Measurements from ENCODE around the gene POU5F2. TPM values are rescaled to one million over a fixed set of nuclear protein-coding genes. Genes with fewer than 3 reads are reported as not detected.

POU5F2 gene
- total and polyA plus RNA-seq, 2 of the 8 experiments (the other 6 are each of a cell fraction or from before 2014, with no cell fraction given) = 0.06 to 0.08 TPM

GRCh38 chr5:93715761-93716160 lies 25.6 kb downstream of the POU5F2 start:
- H3K4me3 ChIP-seq (ENCODE audit: extremely low read depth in 1 of 4, insufficient read depth in 2 of 4, low read depth in 3 of 4, low read length in 4 of 4) = no peak overlapping the region
- H3K27me3 ChIP-seq (replicated peaks in 1 of 4; ENCODE audit: control insufficient read depth in 3 of 4, extremely low read depth in 1 of 4, insufficient read depth in 3 of 4, low read length in 3 of 4) = no peaks in the 10 kb centered on the region
- no peak overlapping the region for H3K4me2 ChIP-seq (ENCODE audit: insufficient read depth in 1 of 2, low read depth in 2 of 2, low read length in 2 of 2)
- no peaks in the 10 kb centered on the region for H3K23me2 ChIP-seq (ENCODE audit: low read depth, low read length)
- H3K56ac ChIP-seq (replicated peaks; ENCODE audit: insufficient read length, low read depth, low read length) = no peak overlapping the region
- no peak for DNase-seq (ENCODE audit: low read depth in 1 of 2, low spot score in 2 of 2)
- H4K91ac ChIP-seq (replicated peaks; ENCODE audit: insufficient read length, low read length) = no peak overlapping the region
- H3K36me3 ChIP-seq (ENCODE audit: control insufficient read depth in 2 of 4, insufficient read depth in 4 of 4, low read length in 3 of 4) = no peaks in the 10 kb centered on the region
- no peak overlapping the region for H4K8ac ChIP-seq (ENCODE audit: extremely low read depth, insufficient read depth, low read length)
- H3K23ac ChIP-seq (ENCODE audit: insufficient read length) = no peak overlapping the region
- H3K18ac ChIP-seq (ENCODE audit: extremely low read depth, low read length) = no peak overlapping the region
- no peak overlapping the region for H2BK5ac ChIP-seq (ENCODE audit: low read depth, low read length)
- no peak for FAIRE-seq
- H3K79me2 ChIP-seq (ENCODE audit: control insufficient read depth in 1 of 2, insufficient read depth in 2 of 2, low read length in 2 of 2) = no peaks in the 10 kb centered on the region
- H2AK5ac ChIP-seq (ENCODE audit: low read depth, low read length) = no peak overlapping the region
- H4K5ac ChIP-seq (ENCODE audit: insufficient read length, low read depth, low read length) = no peak overlapping the region
- H2BK20ac ChIP-seq (ENCODE audit: low read length) = no peak overlapping the region
- no peaks in the 10 kb centered on the region for H3K79me1 ChIP-seq (ENCODE audit: low read depth, low read length)
- no peak overlapping the region for H3K14ac ChIP-seq (ENCODE audit: insufficient read length)
- no peak overlapping the region for H2BK12ac ChIP-seq (ENCODE audit: low read depth, low read length)
- no peaks in the 10 kb centered on the region for H4K20me1 ChIP-seq (replicated peaks in 1 of 2; ENCODE audit: control insufficient read depth in 1 of 2, insufficient read depth in 2 of 2, low read length in 2 of 2)
- no peaks in the 10 kb centered on the region for H3K4me1 ChIP-seq (replicated peaks in 1 of 4; ENCODE audit: control insufficient read depth in 3 of 4, insufficient read depth in 4 of 4, low read length in 3 of 4)
- H2BK15ac ChIP-seq (ENCODE audit: low read length) = no peak overlapping the region
- H3K9ac ChIP-seq (replicated peaks in 1 of 4; ENCODE audit: extremely low read depth in 1 of 4, low read depth in 3 of 4, low read length in 3 of 4) = no peak overlapping the region
- H3K9me3 ChIP-seq (ENCODE audit: insufficient read depth in 2 of 2, low read depth in 1 of 2, low read length in 1 of 2) = no peaks in the 10 kb centered on the region
- 79% methylated on average over 1 of the region's 1 CpG; no CpG with 5 or more reads in 1 of the 2 experiments for WGBS, 2 experiments (ENCODE audit: extremely low coverage in 1 of 2, insufficient coverage in 1 of 2, insufficient read length in 1 of 2, insufficient replicate concordance in 2 of 2, low coverage in 1 of 2, low lambda C conversion rate in 2 of 2, missing lambda C conversion rate in 1 of 2)
- H2BK120ac ChIP-seq (replicated peaks; ENCODE audit: low read depth, low read length) = no peak overlapping the region
- no peak overlapping the region for H3K4ac ChIP-seq (replicated peaks; ENCODE audit: insufficient read length, low read depth, low read length)
- ChIA-PET POLR2A (ENCODE audit: partially characterized antibody) (no interaction called here), CTCF (ENCODE audit: partially characterized antibody) (interaction anchor here (0.7 kb wide), 1 partner anchor 113 kb away, joined by 3 read pairs; no protein-coding TSS in a partner anchor)
- H2AFZ ChIP-seq (ENCODE audit: low read length) = no peak overlapping the region
- H3K27ac ChIP-seq (ENCODE audit: low read depth, low read length) = no peak overlapping the region
- TF ChIP-seq BCL11A (IDR thresholded peaks at IDR 0.05; ENCODE audit: low read depth in 2 of 2, low read length in 2 of 2) (no peak), NRF1 (IDR thresholded peaks at IDR 0.05; ENCODE audit: low read depth, low read length) (no peak), SP1 (IDR thresholded peaks at IDR 0.05; ENCODE audit: low read depth, low read length) (no peak), SP4 (IDR thresholded peaks at IDR 0.05; ENCODE audit: low read length) (no peak), SIN3A (conservative IDR thresholded peaks at IDR 0.05 in 1 of 2, IDR thresholded peaks at IDR 0.05 in 1 of 2; ENCODE audit: low read depth in 1 of 2, low read length in 2 of 2) (no peak), RNF2 (IDR thresholded peaks at IDR 0.05; ENCODE audit: borderline replicate concordance, low read depth, low read length, missing control alignments, poor library complexity, severe bottlenecking) (no peak), YY1 (IDR thresholded peaks at IDR 0.05; ENCODE audit: low read depth, low read length) (no peak), JUND (IDR thresholded peaks at IDR 0.05; ENCODE audit: low read length) (no peak), ATF2 (IDR thresholded peaks at IDR 0.05; ENCODE audit: low read length) (no peak), ASH2L (IDR thresholded peaks at IDR 0.05; ENCODE audit: low read length) (no peak), USF2 (IDR thresholded peaks at IDR 0.05; ENCODE audit: low read length) (no peak), BRCA1 (IDR thresholded peaks at IDR 0.05; ENCODE audit: low read depth, low read length) (no peak)
